H1 (cell line): Measurements from ENCODE around the gene APOBEC3H. TPM values are rescaled to one million over a fixed set of nuclear protein-coding genes. Genes with fewer than 3 reads are reported as not detected.

Source experiments
- EP300 ChIP-seq, 2 experiments: IDR thresholded peaks; 1 replicate in 1 of 2; 2 replicates in 1 of 2; pipeline ENCODE4 v1.6.1; 2011 to 2012; ENCODE audit warnings: low read depth in 2 of 2, low read length in 2 of 2, mild to moderate bottlenecking in 2 of 2, borderline replicate concordance in 1 of 2, inconsistent platforms in 1 of 2, moderate library complexity in 1 of 2
- EZH2 ChIP-seq: fragments of 200-600 bp; sonication (generic); IDR thresholded peaks from 2 replicates; pipeline ENCODE4 v1.7.1; 2012; ENCODE audit warnings: low read depth, mild to moderate bottlenecking, moderate library complexity, low read length, inconsistent platforms; ENCODE audit not compliant: severe bottlenecking
- RNF2 ChIP-seq: fragments of 200-900, 300-1000 bp; sonication (generic); IDR thresholded peaks from 2 replicates; pipeline ENCODE4 v1.7.1; 2016; ENCODE audit warnings: borderline replicate concordance, low read depth, mild to moderate bottlenecking, antibody characterized with exemption, low read length; ENCODE audit not compliant: poor library complexity, severe bottlenecking; ENCODE audit errors: missing control alignments
- SUZ12 ChIP-seq: fragments of 200-600 bp; sonication (generic); IDR thresholded peaks from 2 replicates; pipeline ENCODE4 v1.6.1; 2012; ENCODE audit warnings: mild to moderate bottlenecking, inconsistent platforms, low read length, moderate library complexity, mixed read lengths
- TAF1 ChIP-seq: IDR thresholded peaks from 2 replicates; pipeline ENCODE4 v1.6.1; 2011; ENCODE audit warnings: mild to moderate bottlenecking, low read depth, low read length
- polyA plus RNA-seq, 7 experiments: library from polyadenylated mRNA; depleted of rRNA in 3 of 7; stranded (reverse) in 5 of 7; unstranded in 2 of 7; fragments of >200 nt in 5 of 7; fragments of 200-250 nt in 2 of 7; gene quantifications; 1 replicate in 5 of 7; 2 replicates in 1 of 7; 4 replicates in 1 of 7; pipeline versions ENCODE4 v1.2.1 to v1.2.3, GENCODE V29; 2011 to 2013; ENCODE audit warnings: missing spikeins in 2 of 7, mixed read lengths in 2 of 7
- total RNA-seq: library from RNA; stranded (reverse); fragmentation: NEBNext Ultra II Directional; extraction: Animal tissue kit (Norgen Biotek cat#: 25700); gene quantifications from 2 replicates; pipeline ENCODE4 v1.2.1, GENCODE V29; 2021
- TF ChIP-seq, protein P1 (sequence below): IDR thresholded peaks from 2 replicates; pipeline ENCODE4 v1.6.1; 2012; ENCODE audit warnings: inconsistent platforms

APOBEC3H gene
- total and polyA plus RNA-seq, 2 of the 8 experiments (the other 6 are each of a cell fraction or from before 2014, with no cell fraction given) = 0.47 to 0.56 TPM

DNA sequence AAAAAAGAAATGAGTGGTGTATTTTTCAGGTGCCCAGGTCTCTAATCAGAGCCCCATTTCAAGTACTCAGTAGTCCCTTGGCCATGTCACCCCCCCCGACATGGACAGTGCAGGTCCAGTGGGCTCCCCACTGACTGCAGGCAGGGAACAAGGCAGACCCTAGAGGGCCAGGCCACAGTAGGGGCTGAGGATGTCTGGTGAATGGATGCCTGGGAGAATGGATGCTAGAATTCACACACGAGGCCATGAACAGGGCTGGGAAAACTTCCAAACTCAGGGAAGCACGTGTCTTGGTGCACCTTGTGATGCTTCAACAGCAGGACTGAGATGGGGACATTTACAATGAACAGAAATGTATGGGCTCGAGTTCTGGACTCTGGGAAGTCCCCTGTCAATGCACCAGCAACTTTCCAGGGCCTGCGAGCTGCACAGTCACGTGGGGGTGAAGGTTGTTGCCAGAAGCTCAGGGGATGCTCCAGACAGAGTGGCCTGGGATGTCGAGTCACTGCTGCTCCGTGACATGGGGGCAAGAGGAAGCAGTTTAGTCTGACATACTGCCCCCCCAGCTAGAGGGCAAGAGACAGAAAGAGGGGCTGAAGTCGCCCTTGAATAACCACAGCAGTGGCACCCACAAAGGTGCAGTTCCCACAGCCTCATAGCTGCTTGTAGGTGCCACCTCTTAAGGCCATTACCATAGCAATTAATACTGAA lies 16.8 kb upstream of the APOBEC3H start (continued):
- TF ChIP-seq EZH2 (no peak), EP300 (IDR thresholded peaks at IDR 0.05; ENCODE audit: borderline replicate concordance in 1 of 2, low read depth in 2 of 2, low read length in 2 of 2) (no peak), TAF1 (no peak), SUZ12 (no peak), RNF2 (no peak)
- TF ChIP-seq, protein P1, sequence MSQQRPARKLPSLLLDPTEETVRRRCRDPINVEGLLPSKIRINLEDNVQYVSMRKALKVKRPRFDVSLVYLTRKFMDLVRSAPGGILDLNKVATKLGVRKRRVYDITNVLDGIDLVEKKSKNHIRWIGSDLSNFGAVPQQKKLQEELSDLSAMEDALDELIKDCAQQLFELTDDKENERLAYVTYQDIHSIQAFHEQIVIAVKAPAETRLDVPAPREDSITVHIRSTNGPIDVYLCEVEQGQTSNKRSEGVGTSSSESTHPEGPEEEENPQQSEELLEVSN = no peak
